GM12872 (cell line): ENCODE data around the gene MED23.

Source experiments
- TF ChIP-seq, protein P1 (sequence below): IDR thresholded peaks from 3 replicates; pipeline ENCODE4 v1.5.1; 2011; ENCODE audit warnings: low read depth, mild to moderate bottlenecking, low read length, moderate library complexity; ENCODE audit not compliant: insufficient read depth

The MED23 gene

DNA sequence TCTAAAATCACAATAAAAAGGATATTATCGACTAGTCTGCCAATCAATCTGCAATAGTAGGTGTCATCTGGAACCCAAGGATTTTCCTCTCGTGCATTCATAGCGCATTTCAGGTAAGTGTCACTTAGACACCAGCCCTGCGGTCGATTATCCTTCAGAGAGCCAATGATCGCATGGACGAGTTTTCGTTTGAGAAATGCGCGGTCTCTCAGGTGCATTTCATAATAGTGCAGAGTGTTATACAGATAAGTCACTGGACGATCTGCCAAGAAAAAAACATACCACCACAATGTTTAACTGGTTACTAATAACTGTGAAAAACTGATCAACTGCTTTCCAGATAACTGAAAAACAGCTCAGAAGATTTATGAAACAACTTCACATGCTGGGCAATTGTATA lies 34.0 kb downstream of the MED23 start:
- TF ChIP-seq, protein P1, sequence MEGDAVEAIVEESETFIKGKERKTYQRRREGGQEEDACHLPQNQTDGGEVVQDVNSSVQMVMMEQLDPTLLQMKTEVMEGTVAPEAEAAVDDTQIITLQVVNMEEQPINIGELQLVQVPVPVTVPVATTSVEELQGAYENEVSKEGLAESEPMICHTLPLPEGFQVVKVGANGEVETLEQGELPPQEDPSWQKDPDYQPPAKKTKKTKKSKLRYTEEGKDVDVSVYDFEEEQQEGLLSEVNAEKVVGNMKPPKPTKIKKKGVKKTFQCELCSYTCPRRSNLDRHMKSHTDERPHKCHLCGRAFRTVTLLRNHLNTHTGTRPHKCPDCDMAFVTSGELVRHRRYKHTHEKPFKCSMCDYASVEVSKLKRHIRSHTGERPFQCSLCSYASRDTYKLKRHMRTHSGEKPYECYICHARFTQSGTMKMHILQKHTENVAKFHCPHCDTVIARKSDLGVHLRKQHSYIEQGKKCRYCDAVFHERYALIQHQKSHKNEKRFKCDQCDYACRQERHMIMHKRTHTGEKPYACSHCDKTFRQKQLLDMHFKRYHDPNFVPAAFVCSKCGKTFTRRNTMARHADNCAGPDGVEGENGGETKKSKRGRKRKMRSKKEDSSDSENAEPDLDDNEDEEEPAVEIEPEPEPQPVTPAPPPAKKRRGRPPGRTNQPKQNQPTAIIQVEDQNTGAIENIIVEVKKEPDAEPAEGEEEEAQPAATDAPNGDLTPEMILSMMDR: no peak

DNA sequence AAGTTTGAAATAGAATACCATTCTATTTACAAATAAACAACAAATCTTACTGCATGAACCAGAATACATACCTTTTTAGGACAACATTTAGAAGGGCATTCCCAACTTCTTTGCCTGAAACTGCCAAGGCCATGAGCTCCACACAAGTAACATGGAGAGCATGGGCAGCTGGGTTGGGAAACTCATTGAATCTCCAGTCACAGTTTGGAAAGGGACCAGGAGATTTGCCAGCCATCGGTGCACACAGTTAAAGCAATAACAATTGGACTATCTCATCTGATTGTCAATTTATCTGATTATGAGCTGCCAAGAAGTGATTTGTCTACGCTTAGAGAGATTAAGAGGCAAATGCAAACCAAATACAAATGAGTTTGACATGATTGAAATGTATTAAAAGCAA lies 35.1 kb downstream of the MED23 start:
- TF ChIP-seq, protein P1: no peak

DNA sequence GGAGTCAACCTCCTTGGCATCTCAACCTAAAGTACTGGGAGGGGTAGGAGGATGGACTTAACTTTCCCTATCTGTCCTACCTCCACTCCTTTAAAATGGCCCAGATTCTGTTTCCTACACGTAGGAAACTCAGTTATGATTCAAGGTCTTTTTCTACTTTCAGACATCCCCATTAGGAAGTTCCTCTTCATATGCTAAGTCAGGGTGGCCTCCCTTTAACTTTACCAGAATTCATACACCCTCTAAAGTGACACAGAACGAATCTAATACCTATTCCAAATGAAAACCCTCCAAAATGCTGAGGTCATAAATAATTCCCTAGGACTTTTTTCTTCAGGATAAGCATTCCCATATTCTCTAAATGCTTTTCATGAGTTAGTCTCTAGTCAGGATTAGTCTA lies 39.4 kb downstream of the MED23 start:
- TF ChIP-seq, protein P1: no peak

DNA sequence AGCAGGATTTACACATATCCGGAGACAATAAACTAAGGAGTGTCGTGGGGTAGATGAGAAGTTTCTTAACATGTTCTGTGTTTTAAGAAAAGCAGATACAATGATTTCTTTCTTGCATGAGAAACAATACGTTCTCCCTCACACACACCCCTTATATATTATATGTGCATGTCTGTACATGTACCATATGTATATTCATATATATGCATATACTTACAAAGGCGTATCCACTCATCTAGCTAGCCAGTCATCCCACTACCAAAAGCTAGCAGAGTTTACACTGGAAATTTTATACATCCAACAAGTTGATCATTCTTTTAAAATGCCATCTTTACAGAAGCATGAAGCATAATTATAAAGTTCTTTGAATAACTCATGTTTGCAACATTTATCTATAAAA lies 40.1 kb downstream of the MED23 start:
- TF ChIP-seq, protein P1: no peak

DNA sequence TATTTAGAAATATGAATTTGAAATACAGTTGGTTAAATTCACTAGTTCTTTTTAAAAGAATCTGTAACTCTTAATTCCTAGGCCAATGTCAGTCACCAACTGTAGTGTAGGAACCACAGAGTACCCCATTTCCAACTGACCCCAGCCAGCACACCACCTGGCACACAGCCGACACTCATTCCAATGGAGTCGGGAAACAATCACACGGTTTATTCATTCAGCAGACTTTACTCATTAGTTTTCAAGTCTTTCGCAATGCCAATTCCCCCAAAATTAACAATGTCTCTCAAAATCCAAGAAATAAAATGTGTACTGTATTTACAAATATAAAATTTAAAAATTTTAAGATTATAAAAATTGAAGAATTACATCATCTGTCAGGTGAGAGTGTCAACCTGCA lies 41.5 kb downstream of the MED23 start:
- TF ChIP-seq, protein P1: no peak

DNA sequence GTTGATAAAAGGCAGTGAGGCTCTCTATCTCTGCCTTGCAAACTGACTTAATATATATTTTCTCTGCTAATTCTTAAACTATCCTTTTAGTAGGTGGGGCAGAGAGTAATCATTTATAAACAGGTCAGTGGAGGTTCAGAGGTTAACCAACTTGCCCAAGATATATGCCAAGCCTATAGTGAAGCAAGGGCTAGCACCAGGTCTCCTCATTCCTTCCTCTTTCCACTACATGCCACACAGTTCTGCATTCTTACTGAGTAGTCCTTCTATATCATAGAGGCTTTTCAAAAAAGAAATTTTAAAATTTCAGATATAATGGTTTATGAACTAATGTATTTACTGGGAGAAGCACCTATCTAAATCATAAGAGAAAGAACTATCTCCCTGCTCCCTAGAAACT lies 46.5 kb downstream of the MED23 start:
- TF ChIP-seq, protein P1: no peak

DNA sequence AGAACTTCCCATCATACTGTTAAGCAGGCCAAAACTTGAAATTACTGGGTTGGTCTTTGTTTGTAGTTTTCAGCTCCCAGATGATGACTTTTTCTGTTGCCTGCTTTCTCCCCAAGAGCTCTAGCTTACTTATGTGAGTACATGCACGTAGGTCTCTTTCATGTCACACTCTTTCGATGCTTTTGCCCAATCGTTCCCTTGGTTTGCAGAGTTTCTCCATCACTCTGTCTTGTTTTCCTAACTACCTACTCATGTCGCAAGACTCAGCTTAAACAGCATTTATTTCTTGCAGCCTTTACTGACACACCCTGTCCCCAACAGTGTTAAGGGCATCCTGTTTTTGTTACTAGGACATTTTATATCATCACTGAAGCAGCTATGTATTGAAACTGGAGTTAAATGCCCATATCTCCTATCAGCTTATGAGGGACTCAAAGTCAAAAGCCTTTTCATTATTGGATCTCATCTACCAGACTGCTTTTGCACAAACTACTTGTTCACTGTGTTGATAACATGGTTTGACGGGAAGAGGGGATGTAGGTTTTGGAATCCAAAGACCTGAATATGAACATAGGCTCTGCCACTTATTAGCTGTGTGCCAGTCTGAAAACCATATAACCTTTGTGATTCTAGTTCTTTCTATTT lies 52.1 kb downstream of the MED23 start:
- TF ChIP-seq, protein P1: no peak

DNA sequence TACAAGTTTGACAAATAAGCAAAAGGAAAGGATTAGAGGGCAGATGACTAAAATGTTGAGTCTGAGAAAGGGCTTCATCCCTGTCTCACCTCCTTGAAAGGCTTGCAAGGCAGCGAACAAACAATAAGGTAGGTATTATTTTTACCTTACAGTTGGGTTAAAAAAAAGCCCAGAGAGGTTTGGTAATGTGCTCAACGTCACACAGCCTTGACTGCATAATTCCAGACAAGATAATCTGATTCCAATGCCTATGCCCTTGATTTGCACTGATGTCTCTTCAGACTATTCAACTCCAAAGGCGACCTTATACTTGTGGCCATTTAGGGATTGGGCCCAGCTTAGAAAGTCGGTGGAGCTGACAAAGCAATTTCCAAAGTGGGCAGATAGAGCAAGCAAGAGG lies 53.4 kb downstream of the MED23 start:
- TF ChIP-seq, protein P1: no peak
